ENCODE measurements around the gene SNAP29. TPM values are rescaled to one million over a fixed set of nuclear protein-coding genes. Genes with fewer than 3 reads are reported as not detected.

SNAP29 gene
- total and polyA plus RNA-seq, 12 donors: 15.1 to 76.5 (median 24.7) TPM

- peak overlapping the region in 1 of 5 donors; percentile 7 for H3K27ac ChIP-seq
- TF ChIP-seq POLR2A (IDR thresholded peaks at IDR 0.05): no peak
- no peak for TF ChIP-seq CTCF (IDR thresholded peaks at IDR 0.05)
- no peaks in the 10 kb centered on the region for H3K9me3 ChIP-seq (replicated peaks in 1 of 3)
- no peak for DNase-seq
- 63 to 82% (median 81%) methylated on average over 3 of the region's 3 CpGs for WGBS, 4 donors
- H3K4me1 ChIP-seq (replicated peaks in 1 of 2): peaks cover 4 to 49% of the 10 kb centered on the region in 2 donors
- no peaks in the 10 kb centered on the region for H3K27me3 ChIP-seq
- H3K4me3 ChIP-seq: no peak overlapping the region
- intact Hi-C loops (cut with DNase I): no loop called here
- peaks cover 0 to 11% of the 10 kb centered on the region in 2 donors for H3K36me3 ChIP-seq (replicated peaks in 1 of 2)
These were observed 81.4 kb downstream of the SNAP29 start for GRCh38 chr22:20940186-20940651.

Other genes starting within 250 kb of the SNAP29 start
- 1 to 10 TPM in 1 of 9 donors, under 1 TPM in 6, not detected in 2; 0.11 to 1.0 (median 0.29) TPM for gene SERPIND1, start 84.9 kb upstream of the SNAP29 start, total RNA-seq
- under 1 TPM; 0.10 to 0.18 (median 0.16) TPM for gene SERPIND1, start 84.9 kb upstream of the SNAP29 start, polyA plus RNA-seq
- gene PI4KA, start 196 bp upstream of the SNAP29 start, total RNA-seq: 100 to 1,000 TPM in 2 of 9 donors, 10 to 100 TPM in 7; 36.4 to 134 (median 90.6) TPM
- 10 to 100 TPM; 38.6 to 60.2 (median 39.5) TPM for gene PI4KA, start 196 bp upstream of the SNAP29 start, polyA plus RNA-seq
- 10 to 100 TPM; 33.3 to 69.1 (median 52.5) TPM for gene CRKL, start 58.4 kb downstream of the SNAP29 start, total RNA-seq
- 10 to 100 TPM; 15.6 to 33.3 (median 25.3) TPM for gene CRKL, start 58.4 kb downstream of the SNAP29 start, polyA plus RNA-seq
- gene AIFM3, start 108.2 kb downstream of the SNAP29 start, total RNA-seq: 1 to 10 TPM in 7 of 9 donors, under 1 TPM in 2; 0.72 to 5.0 (median 1.9) TPM
- 1 to 10 TPM in 2 of 3 donors, under 1 TPM in 1; 0.37 to 9.1 (median 6.1) TPM for gene AIFM3, start 108.2 kb downstream of the SNAP29 start, polyA plus RNA-seq
- 10 to 100 TPM; 34.7 to 76.3 (median 55.7) TPM for gene LZTR1, start 123.3 kb downstream of the SNAP29 start, total RNA-seq
- 100 to 1,000 TPM in 1 of 3 donors, 10 to 100 TPM in 2; 32.6 to 100 (median 62.1) TPM for gene LZTR1, start 123.3 kb downstream of the SNAP29 start, polyA plus RNA-seq
- 10 to 100 TPM; 32.4 to 63.3 (median 42.3) TPM for gene THAP7, start 143.1 kb downstream of the SNAP29 start, total RNA-seq
- gene THAP7, start 143.1 kb downstream of the SNAP29 start, polyA plus RNA-seq: 100 to 1,000 TPM in 2 of 3 donors, 10 to 100 TPM in 1; 15.7 to 189 (median 115) TPM
- 10 to 100 TPM in 1 of 9 donors, 1 to 10 TPM in 8; 1.7 to 11.9 (median 4.6) TPM for gene P2RX6, start 156.2 kb downstream of the SNAP29 start, total RNA-seq
- 10 to 100 TPM in 1 of 3 donors, 1 to 10 TPM in 2; 2.2 to 10.3 (median 4.2) TPM for gene P2RX6, start 156.2 kb downstream of the SNAP29 start, polyA plus RNA-seq
- gene SLC7A4, start 173.6 kb downstream of the SNAP29 start, total RNA-seq: 1 to 10 TPM in 8 of 9 donors, under 1 TPM in 1; 0.90 to 7.2 (median 3.8) TPM
- 1 to 10 TPM in 1 of 3 donors, under 1 TPM in 2; 0.73 to 3.2 (median 0.94) TPM for gene SLC7A4, start 173.6 kb downstream of the SNAP29 start, polyA plus RNA-seq
- gene LRRC74B, start 186.9 kb downstream of the SNAP29 start, total RNA-seq: under 1 TPM in 2 of 9 donors, not detected in 7; 0.11 to 0.28 TPM
- under 1 TPM in 2 of 3 donors, not detected in 1; 0.07 to 0.32 TPM for gene LRRC74B, start 186.9 kb downstream of the SNAP29 start, polyA plus RNA-seq